GM10248 (cell line): Measurements from ENCODE around the gene RBPJL.

Experiments
- CTCF ChIA-PET: fragments of 300-600 bp; sonication (Branson Sonifier 250); formaldehyde crosslinking; extraction: SDS; loops from one replicate; lab custom pipeline; 2021; ENCODE audit warnings: antibody characterized with exemption; lab: Yijun Ruan, JAX
- POLR2A ChIA-PET: fragments of 350-650 bp; sonication (Branson Sonifier 250); formaldehyde crosslinking; extraction: SDS; loops from one replicate; lab custom pipeline; 2020; ENCODE audit warnings: antibody characterized with exemption; lab: Yijun Ruan, JAX
- DNase-seq: peaks from one replicate; pipeline ENCODE4 v3.0.0; 2012; ENCODE audit errors: extremely low spot score
- TF ChIP-seq, protein P1 (sequence below): IDR thresholded peaks from 2 replicates; pipeline ENCODE4 v1.5.1; 2012; ENCODE audit warnings: mild to moderate bottlenecking, low read depth; ENCODE audit errors: extremely low read depth, missing control alignments, control extremely low read depth

Gene RBPJL

DNA sequence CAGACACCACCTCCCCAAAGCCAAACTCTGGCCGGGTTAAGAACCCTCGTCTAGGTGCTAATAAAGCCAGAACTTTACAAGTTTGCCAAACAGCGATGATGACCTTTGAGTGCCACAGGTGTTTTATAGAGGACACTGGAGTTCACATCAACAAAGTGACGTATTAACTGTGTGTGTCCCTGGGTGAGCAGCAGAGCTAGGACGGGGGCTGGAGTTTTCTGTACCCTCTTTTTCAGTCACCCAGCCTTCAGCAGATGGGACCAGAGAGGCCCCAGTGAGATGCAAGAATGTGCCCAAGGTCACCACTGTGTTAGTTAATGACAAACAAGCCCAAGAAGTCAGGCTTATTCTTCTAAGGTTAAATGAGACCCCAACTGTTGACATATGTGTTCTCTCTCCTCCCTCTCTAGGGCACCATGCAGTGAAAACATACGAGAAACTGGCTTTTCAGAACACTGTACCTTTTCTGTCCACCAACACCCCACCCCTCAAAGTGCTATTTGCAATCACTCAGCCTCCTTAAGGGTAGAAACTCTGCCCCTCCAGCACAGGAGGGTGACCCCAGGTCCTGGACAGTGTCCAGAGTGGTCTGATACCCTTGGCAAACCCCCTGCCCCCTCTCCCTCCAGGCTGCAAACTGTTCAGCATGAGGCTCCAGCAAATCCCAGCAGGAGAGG is 36.4 kb downstream of the RBPJL start:
- DNase-seq: no peak
- CTCF ChIA-PET: interaction anchor here (0.9 kb wide), 1 partner anchor 94 kb away, joined by 3 read pairs; no protein-coding TSS in a partner anchor
- POLR2A ChIA-PET: no interaction called here
- TF ChIP-seq, protein P1, sequence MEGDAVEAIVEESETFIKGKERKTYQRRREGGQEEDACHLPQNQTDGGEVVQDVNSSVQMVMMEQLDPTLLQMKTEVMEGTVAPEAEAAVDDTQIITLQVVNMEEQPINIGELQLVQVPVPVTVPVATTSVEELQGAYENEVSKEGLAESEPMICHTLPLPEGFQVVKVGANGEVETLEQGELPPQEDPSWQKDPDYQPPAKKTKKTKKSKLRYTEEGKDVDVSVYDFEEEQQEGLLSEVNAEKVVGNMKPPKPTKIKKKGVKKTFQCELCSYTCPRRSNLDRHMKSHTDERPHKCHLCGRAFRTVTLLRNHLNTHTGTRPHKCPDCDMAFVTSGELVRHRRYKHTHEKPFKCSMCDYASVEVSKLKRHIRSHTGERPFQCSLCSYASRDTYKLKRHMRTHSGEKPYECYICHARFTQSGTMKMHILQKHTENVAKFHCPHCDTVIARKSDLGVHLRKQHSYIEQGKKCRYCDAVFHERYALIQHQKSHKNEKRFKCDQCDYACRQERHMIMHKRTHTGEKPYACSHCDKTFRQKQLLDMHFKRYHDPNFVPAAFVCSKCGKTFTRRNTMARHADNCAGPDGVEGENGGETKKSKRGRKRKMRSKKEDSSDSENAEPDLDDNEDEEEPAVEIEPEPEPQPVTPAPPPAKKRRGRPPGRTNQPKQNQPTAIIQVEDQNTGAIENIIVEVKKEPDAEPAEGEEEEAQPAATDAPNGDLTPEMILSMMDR: no peak

DNA sequence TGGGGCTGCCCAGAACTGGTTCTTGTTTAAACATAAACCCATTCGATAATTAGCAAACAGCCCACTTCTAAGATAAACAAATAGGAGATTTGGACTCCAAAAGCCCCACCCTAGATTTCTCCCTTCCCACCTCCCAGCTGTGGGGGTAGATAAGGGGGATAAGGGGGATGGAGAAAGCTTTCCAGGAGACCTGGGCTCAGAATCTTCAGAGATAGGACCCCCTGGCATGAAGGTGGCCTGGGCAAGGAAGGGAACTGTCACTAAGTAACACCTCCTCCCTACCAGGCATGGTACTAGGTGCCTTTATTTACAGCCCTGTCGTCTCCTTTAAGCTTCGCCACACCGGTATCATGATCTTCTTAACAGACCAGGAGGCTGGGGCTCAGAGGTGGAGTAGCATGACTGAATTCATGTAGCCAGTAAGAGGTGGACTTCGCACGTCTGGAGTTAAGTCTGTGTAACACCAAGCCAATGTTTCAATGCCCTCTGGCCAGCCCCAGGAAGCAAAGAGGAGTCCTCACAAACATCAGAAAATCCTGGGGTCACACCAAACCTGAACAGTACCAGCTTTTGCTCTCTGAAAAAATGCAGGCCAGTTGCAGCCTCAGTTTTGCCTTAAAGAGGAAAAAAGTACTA is 37.0 kb downstream of the RBPJL start:
- no peak for DNase-seq
- TF ChIP-seq, protein P1: no peak
- ChIA-PET POLR2A (no interaction called here), CTCF (interaction anchor here (1.2 kb wide), 2 partner anchors 17 to 30 kb away, joined by 3 to 5 read pairs; no protein-coding TSS in a partner anchor)

DNA sequence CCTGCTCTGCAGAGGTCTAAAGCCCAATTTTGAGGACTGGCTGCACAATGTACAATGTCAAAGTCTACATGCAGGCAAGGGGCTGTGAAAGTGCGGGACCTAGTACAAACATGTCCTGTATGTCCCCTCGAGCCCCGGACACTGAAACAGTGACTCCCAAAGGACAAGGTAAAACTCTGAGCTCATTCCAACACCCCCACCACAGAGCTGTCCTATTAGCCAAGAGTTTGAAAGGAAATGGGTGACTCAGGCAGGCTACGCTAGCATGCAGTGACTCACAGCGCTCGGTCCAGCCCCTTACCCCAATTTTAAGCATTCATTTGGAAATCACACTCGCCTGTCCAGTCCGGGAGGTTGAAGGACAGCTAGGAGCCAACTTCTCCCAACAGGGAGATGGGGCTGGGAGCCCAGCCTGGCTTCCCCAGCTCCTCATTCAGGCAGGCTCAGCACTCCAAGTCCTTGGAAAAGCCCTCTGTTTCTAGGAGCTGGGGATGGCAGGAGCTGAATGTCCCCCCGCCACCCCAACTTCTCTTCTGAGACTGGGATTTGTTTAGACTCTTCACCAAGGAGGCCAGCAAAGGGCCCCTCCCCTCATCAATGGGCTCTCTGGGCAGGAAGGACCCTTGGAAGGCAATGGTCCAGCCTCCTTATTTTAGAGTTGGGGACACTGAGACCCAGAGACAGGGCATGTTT is 37.7 kb downstream of the RBPJL start:
- TF ChIP-seq, protein P1: no peak
- CTCF ChIA-PET: interaction anchor here (1.2 kb wide), 2 partner anchors 17 to 30 kb away, joined by 3 to 5 read pairs; no protein-coding TSS in a partner anchor
- no peak for DNase-seq

DNA sequence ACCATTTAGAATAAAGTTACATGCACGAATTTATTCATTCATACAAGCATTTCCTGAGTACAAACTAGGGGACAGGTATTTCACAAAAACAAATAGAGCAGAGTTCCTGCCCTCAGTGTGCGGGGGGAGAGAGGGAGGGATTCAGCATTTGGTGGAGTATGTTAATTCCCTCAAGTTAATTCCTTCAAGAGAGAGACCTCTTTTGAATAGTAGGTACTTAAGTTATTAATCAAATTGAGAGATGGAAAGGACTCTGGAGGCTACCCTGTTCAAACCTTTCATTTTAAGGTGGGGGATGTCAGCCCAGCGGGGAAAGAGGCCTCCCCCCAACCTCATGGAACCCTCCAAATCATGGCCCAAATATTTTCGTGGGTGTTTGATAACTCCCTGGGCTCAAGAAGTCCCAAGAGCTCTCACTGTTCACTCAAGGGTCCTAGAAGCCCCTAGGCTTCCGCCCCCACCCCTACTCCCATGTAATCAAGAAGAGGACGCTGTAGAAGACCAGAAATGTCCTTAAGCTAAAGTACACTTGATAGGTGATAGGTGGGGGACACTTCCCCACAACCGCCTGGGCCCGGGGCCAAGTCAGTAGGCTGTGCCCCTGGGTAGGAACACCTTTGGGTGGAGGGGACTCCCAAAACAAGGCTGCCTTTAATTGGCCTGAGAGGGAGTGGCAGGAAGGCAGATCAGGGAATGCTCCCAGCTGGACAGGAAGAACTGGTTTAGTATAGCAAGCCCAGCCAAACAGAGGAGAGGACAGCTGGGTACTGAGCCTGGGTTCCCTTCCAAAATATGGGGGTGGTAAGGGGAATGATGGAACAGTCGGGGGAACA is 38.7 kb downstream of the RBPJL start:
- DNase-seq: no peak
- ChIA-PET CTCF (interaction anchor here (1.1 to 3.3 kb wide), 6 partner anchors 12 to 54 kb away, joined by 3 to 18 read pairs (median 6); partner anchors contain the start of gene SYS1), POLR2A (no interaction called here)
- TF ChIP-seq, protein P1: no peak

More for the DNA sequence above, 37.7 kb downstream of the RBPJL start:
- POLR2A ChIA-PET: no interaction called here

DNA sequence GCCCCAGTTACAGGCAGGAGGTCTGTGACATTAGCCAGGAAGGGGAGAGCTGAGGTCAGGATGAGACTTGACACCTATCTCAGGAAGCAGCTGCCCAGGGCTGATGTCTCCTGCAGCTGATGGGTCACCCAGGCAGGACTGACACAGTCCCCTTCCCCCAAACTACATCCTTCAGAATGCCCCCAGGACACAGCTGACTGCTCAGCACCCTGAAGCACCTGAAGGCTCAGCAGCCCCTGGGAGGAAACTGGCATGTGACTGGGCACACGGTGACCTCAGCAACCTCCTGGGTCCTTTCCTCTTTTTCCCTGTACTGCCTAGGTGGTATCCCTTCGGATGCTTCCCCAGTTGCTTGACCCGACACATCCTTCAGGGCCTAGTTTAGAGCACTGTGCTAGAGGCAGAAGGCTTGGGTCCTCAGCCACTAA is 39.7 kb downstream of the RBPJL start:
- no peak for DNase-seq
- CTCF ChIA-PET: interaction anchor here (1.1 to 3.3 kb wide), 10 partner anchors 9 to 91 kb away, joined by 3 to 18 read pairs (median 6); partner anchors contain the start of gene SYS1
- POLR2A ChIA-PET: no interaction called here
- TF ChIP-seq, protein P1: no peak
